Gastrocnemius medialis (tissue), 4 donors: ENCODE results near the gene PTGDS. TPM values are rescaled to one million over a fixed set of nuclear protein-coding genes. Genes with fewer than 3 reads are reported as not detected.

Experiments used
- ATAC-seq, 2 donors: fragments of 150-250 bp; one replicate each; pipeline ENCODE4 v1.9.1; 2016
- DNase-seq, 2 donors: peaks; one replicate each; pipeline ENCODE4 v3.0.0-alpha.2; 2019
- H3K27ac ChIP-seq, 4 donors: fragments of 200-600 bp; sonication (generic); 1 replicate in 1 of 4; 2 replicates in 3 of 4; pipeline ENCODE4 v1.5.1; 2016 to 2018; ENCODE audit warnings: mild to moderate bottlenecking in 2 of 4, moderate library complexity in 1 of 4
- H3K27me3 ChIP-seq, 3 donors: fragments of 200-600 bp; sonication (generic) in 2 of 3; 1 replicate in 1 of 3; 2 replicates in 2 of 3; pipeline versions ENCODE4 v1.5.1 to v1.6.0; 2016 to 2019; ENCODE audit warnings: mild to moderate bottlenecking in 1 of 3, moderate library complexity in 1 of 3
- H3K36me3 ChIP-seq, 2 donors: fragments of 200-600 bp; sonication (generic) in 1 of 2; one replicate each; pipeline ENCODE4 v1.5.1; 2017 to 2018
- H3K4me1 ChIP-seq, 2 donors: fragments of 200-600 bp; sonication (generic) in 1 of 2; one replicate each; pipeline ENCODE4 v1.5.1; 2016 to 2017; ENCODE audit warnings: mild to moderate bottlenecking in 2 of 2
- H3K4me3 ChIP-seq, 4 donors: fragments of 200-600 bp; sonication (generic) in 3 of 4; 1 replicate in 1 of 4; 2 replicates in 3 of 4; pipeline ENCODE4 v1.5.1; 2016 to 2019; ENCODE audit warnings: mild to moderate bottlenecking in 2 of 4
- H3K9me3 ChIP-seq, 3 donors: fragments of 200-600 bp; sonication (generic) in 2 of 3; 1 replicate in 1 of 3; 2 replicates in 2 of 3; pipeline ENCODE4 v1.5.1; 2016 to 2019
- POLR2A ChIP-seq, 2 donors: fragments of 450-650 bp; IDR thresholded peaks; one replicate each; pipeline ENCODE4 v1.6.1; 2017; ENCODE audit warnings: antibody characterized with exemption in 2 of 2, mild to moderate bottlenecking in 2 of 2, moderate library complexity in 2 of 2
- in situ Hi-C, 4 donors: fragments of 200-750 bp; cut with MboI; loops; one replicate each; pipeline versions ENCODE4 v1.15.0 to v1.8.0; 2017; ENCODE audit warnings: low sequenced_read_pairs in 4 of 4
- intact Hi-C: fragments of 100-400 bp; cut with DNase I; formaldehyde crosslinking; loops from one replicate; pipeline ENCODE4 v1.15.1; 2023; ENCODE audit warnings: low total_unique reads
- total RNA-seq, 4 donors: library from RNA; depleted of rRNA; stranded (reverse); fragments of >200 nt; gene quantifications; one replicate each; pipeline versions ENCODE4 v1.1.0 to v1.2.3, GENCODE V29; 2016
- TF ChIP-seq, protein P1 (sequence below), 5 experiments: fragments of 450-650 bp in 3 of 5; fragments of 200-600 bp in 2 of 5; sonication (generic) in 2 of 5; IDR thresholded peaks in 4 of 5; conservative IDR thresholded peaks in 1 of 5; 1 replicate in 4 of 5; 2 replicates in 1 of 5; pipeline ENCODE4 v1.5.1; 2016 to 2019; ENCODE audit warnings: antibody characterized with exemption in 5 of 5, mild to moderate bottlenecking in 3 of 5, moderate library complexity in 3 of 5

Gene PTGDS
- total RNA-seq, 4 donors from 2014 or later: 2.3 to 35.2 (median 27.0) TPM

DNA sequence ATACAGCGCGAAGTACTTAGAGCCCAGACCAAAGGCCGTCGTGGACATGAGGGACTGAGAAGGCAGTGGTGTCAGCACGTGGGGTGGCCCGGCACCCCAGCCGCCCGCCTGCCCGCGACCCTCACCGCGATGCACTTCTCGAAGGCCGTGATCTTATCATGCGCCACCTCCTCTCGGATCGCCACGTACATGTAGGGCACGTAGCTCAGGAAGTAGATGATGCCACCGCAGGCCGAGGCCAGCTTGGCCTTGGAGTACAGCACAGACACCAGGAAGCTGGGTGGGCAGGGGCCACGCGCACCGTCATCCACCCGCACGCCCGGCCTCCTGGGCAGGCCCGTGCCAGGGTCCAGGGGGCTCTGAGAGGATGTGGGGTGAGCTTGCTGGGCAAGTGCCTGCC, 39.8 kb downstream of the PTGDS start:
- TF ChIP-seq, protein P1, sequence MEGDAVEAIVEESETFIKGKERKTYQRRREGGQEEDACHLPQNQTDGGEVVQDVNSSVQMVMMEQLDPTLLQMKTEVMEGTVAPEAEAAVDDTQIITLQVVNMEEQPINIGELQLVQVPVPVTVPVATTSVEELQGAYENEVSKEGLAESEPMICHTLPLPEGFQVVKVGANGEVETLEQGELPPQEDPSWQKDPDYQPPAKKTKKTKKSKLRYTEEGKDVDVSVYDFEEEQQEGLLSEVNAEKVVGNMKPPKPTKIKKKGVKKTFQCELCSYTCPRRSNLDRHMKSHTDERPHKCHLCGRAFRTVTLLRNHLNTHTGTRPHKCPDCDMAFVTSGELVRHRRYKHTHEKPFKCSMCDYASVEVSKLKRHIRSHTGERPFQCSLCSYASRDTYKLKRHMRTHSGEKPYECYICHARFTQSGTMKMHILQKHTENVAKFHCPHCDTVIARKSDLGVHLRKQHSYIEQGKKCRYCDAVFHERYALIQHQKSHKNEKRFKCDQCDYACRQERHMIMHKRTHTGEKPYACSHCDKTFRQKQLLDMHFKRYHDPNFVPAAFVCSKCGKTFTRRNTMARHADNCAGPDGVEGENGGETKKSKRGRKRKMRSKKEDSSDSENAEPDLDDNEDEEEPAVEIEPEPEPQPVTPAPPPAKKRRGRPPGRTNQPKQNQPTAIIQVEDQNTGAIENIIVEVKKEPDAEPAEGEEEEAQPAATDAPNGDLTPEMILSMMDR (IDR thresholded peaks at IDR 0.05 in 4 of 5, conservative IDR thresholded peaks at IDR 0.05 in 1 of 5): no peak
- no peak for TF ChIP-seq POLR2A (IDR thresholded peaks at IDR 0.05)
- Histone ChIP-seq H3K36me3 (peaks cover 0 to 51% of the 10 kb centered on the region in 2 donors), H3K27ac (no peak overlapping the region), H3K27me3 (no peaks in the 10 kb centered on the region), H3K9me3 (no peaks in the 10 kb centered on the region), H3K4me1 (no peaks in the 10 kb centered on the region), H3K4me3 (no peak overlapping the region)
- ATAC-seq (no peak), DNase-seq (no peak)
- intact Hi-C loops (no loop called here), in situ Hi-C loops (no loop called here)

DNA sequence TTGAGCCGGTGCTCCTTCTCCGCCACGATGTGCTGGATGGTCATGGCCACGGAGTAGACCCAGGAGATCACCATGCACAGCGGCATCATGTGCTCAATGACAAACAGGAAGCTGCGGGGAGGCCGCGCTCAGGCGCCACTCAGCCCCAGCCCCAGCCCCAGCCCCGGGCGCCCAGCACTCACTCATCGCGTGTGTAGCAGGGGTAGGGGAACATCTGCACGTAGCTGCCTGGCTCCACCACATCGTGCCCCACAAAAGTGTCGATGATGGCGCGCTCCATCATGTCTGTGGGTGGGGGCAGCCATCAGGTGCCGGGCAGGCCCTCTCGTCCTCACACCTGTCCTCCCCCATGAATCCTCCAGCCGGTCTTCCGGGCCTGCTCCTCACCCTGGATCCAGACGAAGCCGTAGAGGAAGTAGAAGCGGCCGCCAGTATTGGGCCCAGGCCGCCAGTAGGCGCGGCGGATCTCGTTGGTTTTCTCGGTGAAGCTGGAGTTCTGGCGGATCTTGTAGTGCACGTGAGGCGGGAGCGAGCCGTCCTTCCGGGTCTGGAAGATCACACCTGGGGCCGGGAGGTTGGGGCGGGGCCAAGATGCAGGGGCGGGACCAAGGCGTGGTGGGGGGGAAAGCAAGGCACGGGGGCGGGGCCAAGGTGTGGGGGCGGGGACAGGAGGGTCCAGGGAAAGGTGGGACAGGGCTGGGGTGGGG, 40.6 kb downstream of the PTGDS start:
- H3K4me3 ChIP-seq: no peak overlapping the region
- TF ChIP-seq, protein P1 (IDR thresholded peaks at IDR 0.05 in 4 of 5, conservative IDR thresholded peaks at IDR 0.05 in 1 of 5): no peak
- no peak for TF ChIP-seq POLR2A (IDR thresholded peaks at IDR 0.05)
- H3K27ac ChIP-seq: no peak overlapping the region
- in situ Hi-C loops: no loop called here
- intact Hi-C loops: no loop called here
- no peak for ATAC-seq
- no peaks in the 10 kb centered on the region for H3K9me3 ChIP-seq
- peaks cover 0 to 47% of the 10 kb centered on the region in 2 donors for H3K36me3 ChIP-seq
- no peaks in the 10 kb centered on the region for H3K4me1 ChIP-seq
- DNase-seq: no peak
- no peaks in the 10 kb centered on the region for H3K27me3 ChIP-seq

DNA sequence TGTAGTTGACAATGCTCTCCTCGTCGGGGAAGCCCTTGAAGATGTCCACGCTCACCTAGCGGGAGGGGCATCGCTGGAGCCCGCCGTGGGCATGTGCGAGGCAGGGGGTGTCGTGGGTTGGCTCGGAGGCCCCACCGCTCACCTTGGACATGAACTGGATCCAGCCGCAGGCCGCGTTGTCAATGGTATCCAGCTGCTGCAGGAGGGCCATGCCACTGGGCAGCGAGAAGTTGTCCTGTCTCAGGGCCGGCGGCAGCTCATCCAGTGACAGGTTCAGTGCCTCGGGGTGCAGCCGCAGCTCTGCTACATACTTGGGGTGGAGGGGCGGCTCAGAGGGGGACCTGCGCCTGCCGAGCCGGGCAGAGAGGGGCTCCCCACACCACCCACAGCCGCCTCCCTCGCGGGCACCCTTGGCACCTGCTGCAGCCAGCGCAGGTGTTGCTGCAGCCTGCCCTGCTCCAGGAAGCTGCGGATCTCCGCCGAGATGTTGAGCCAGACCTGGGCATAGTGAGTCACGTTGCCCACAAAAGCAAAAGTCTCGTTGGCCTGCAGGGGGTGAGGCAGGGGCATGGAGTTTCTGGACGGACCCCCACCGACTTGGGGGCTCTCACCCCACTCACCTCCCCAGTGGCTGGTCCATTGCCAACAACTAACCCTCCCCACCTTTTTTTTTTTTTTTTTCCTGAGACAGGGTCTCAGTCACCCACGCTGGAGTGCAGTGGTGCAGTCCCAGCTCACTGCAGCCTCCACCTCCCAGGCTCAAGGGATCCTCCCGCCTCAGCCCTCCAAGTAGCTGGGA, 41.7 kb downstream of the PTGDS start:
- no peak overlapping the region for H3K4me3 ChIP-seq
- H3K27me3 ChIP-seq: no peaks in the 10 kb centered on the region
- no peaks in the 10 kb centered on the region for H3K4me1 ChIP-seq
- DNase-seq (no peak), ATAC-seq (no peak)
- in situ Hi-C loops (no loop called here), intact Hi-C loops (no loop called here)
- peaks cover 0 to 40% of the 10 kb centered on the region in 2 donors for H3K36me3 ChIP-seq
- H3K27ac ChIP-seq: no peak overlapping the region
- H3K9me3 ChIP-seq: no peaks in the 10 kb centered on the region
- no peak for TF ChIP-seq POLR2A (IDR thresholded peaks at IDR 0.05)
- TF ChIP-seq, protein P1 (IDR thresholded peaks at IDR 0.05 in 4 of 5, conservative IDR thresholded peaks at IDR 0.05 in 1 of 5): no peak

DNA sequence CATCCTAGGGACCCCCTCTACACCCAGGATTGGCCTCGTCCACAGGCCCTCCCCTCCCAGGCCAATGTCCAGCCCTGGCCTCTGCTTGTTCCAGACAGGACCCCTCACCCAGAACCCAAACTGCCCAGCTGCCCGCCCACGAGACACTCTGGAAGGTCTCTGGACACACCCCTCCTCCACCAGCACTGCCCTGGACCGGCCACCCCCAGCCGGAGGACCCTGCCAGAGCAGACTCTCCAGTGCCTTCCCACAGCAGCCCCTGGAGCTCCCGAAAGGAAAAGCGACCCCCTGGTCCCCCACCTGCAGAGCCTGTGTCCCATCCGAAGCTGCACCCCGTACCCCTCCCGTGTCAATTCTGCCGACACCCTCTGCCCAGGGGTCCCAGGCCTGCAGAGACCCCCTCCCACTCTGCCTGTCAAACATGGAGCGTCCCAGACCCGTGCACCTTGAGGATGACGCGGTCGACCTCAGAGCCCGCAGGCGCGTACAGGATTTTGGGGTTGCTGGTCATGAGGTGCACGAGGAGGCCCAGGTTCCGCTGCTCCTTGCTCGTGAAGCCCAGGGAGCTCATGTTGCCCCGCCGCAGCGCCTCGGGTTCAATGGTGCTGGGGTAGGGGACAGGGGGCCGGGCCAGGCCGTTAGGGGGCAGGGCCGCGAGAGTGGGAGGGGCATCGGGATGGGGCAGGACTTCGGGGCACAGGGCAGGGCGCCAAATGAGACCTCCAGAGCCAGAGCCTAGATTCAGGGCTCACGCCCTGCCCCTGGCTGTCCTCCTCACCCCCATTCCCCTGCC, 42.8 kb downstream of the PTGDS start:
- ATAC-seq: no peak
- no peak overlapping the region for H3K27ac ChIP-seq
- in situ Hi-C loops (no loop called here), intact Hi-C loops (no loop called here)
- H3K4me1 ChIP-seq: no peaks in the 10 kb centered on the region
- DNase-seq: no peak
- H3K36me3 ChIP-seq: peaks cover 0 to 31% of the 10 kb centered on the region in 2 donors
- no peaks in the 10 kb centered on the region for H3K27me3 ChIP-seq
- no peak for TF ChIP-seq POLR2A (IDR thresholded peaks at IDR 0.05)
- TF ChIP-seq, protein P1 (IDR thresholded peaks at IDR 0.05 in 4 of 5, conservative IDR thresholded peaks at IDR 0.05 in 1 of 5): no peak
- no peak overlapping the region for H3K4me3 ChIP-seq
- H3K9me3 ChIP-seq: no peaks in the 10 kb centered on the region
